ENCODE measurements around the gene OR11H7.
"Not testable (repeated sequence)": the region's sequence is repeated elsewhere in the genome, so short reads cannot be mapped to it uniquely, and the experiment has no call there.

The OR11H7 gene

DNA sequence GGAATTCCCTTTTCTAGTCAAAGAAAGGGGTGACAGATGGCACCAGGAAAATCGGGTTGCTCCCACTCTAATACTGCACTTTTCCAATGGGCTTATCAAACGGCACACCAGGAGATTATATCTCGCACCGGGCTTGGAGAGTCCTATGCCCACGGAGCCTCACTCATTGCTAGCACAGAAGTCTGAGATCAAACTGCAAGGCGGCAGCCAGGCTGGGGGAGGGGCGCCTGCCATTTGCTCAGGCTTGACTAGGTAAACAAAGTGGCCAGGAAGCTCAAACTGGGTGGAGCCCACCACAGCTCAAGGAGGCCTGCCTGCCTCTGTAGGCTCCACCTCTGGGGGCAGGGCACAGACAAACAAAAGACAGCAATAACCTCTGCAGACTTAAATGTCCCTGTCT is 51.5 kb downstream of the OR11H7 start:
- not testable (repeated sequence) for DNase-seq

Data from RPMI8226 (cell line).